Colon (tissue), 2 donors: Measurements from ENCODE around the gene CCR1.

Source experiments
- FAIRE-seq: peaks from 2 replicates; lab custom pipeline; 2012; peaks lifted over from hg19 to GRCh38; lab: Jason Lieb, UNC
- donor health status: control.
- donor health status: control.

The CCR1 gene

DNA sequence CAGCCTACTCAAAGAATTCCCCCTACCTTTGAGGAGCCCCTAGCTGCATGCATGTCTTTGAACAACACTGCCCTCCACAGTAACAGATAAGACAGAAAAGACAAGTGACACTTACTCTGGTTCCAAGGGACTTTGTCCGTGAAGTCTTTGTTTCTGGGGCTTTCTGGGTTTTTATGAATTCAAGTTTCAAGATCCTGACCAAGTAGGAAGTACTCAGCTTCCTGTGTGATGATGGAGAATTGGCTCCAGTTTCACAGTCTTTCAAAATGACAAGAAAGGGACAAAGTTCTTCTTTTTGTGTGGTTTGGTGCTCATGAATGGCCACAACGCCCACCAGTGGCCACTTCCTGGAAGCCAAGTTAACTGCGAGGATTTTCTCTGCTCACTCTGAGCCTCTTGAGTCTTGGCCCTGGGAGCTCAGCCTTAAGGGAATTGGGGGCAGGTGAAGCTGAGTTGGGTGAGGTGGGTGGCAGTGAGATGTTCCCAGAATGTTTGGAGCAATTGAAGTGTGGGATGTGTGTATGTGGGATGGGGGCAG, at the start of gene CCR1:
CCR1 (minus strand) TSS at position 147 of the 538 bp plus-strand sequence. CDS start 4,000 bp downstream, outside the sequence.
- no peak for FAIRE-seq

DNA sequence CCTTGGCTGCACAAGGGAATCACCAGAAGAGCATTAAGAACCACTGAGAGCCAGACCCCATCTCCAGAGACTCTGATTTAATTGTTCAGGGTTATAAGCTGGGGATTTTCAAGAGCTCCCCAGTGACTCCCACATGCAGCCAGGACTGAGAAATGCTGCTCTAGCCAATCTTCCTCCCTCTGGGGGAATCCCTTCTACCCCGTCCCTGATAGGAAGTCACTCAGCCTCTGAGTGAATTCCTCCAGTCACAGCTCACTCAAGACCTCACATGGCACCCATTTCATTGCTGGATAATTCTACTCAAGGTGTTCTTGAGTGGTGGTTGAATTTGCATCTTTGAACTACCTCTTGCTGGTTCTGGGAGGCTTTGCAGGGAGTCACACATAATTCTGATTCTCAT, 44.9 kb upstream of the CCR1 start:
- FAIRE-seq, result no peak

DNA sequence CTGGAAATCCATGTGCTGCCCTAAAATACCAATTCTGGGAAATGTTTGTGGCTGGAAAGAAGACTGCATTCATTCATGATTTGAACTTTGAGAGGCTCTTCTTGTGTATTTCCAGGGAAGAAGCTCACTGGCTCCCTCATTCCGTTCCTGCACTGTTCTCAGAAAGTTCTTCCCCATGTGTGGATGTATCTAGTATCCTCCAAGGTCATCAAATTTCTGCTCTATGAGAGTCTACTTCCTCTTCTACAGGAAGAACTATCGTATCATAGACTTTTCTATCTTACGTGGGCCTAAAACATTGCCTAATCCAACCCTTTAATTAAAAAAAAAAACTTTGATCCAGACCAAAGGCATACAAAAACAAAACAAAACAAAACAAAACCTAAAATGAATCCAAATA, 37.0 kb upstream of the CCR1 start:
- FAIRE-seq, result no peak

DNA sequence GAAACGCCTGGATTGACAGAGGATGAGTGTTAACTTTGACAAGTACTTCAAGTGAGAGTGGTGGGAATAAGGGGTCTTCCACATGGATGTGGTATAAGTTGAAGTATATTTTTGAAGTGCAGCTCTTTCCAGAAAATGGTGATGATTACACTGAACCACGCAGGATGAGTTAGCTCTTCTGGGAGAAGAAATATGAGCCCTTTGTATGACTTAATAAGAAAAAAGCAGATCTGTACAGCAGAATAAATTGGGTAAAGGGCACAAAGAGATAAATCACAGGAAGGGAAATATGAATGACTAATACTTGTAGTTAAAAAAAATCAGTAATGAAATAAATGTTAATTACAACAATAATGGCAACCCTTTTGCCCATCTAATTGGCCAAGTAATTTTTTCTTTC, 35.4 kb upstream of the CCR1 start:
- FAIRE-seq, result no peak

DNA sequence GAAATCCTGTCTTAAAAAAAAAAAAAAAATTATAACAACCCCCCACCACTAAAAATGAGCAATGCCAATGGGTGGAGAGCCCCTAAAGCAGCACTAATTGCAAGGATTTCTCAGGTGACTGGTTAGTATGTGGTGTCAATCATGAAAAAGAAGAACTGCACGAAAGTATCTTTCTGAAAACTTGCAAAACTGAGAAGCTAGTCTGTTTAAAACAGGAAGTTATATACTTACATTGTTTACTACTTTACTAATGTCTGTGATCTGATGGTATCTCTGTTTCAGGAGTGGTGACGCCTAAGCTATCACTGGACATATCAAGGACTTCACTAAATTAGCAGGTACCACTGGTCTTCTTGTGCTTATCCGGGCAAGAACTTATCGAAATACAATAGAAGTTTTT, 34.0 kb upstream of the CCR1 start, which contains the start of gene CCR3:
CCR3 (plus strand) TSS at position 341 of the 400 bp plus-strand sequence. CDS start 22,699 bp downstream, outside the sequence.
- FAIRE-seq, result no peak

DNA sequence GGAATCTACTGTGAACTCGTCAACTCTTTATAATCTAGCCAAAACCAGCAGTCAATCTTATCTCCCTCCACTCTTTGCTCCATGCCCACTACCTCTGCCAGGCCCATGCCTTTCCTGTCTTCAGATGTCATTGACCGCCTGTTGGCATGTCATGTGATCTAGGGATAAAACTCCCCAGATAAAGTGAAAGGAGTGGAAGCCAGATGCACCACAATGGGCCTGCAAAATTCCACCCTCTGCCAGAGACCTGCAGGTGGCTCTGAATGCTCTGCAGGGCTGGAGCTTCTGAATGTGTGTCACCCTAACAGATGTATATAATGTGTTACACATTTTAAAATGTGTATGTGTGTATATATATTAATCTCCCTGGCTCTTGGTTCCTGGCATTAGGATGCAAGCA, 31.8 kb upstream of the CCR1 start:
- FAIRE-seq, result no peak

DNA sequence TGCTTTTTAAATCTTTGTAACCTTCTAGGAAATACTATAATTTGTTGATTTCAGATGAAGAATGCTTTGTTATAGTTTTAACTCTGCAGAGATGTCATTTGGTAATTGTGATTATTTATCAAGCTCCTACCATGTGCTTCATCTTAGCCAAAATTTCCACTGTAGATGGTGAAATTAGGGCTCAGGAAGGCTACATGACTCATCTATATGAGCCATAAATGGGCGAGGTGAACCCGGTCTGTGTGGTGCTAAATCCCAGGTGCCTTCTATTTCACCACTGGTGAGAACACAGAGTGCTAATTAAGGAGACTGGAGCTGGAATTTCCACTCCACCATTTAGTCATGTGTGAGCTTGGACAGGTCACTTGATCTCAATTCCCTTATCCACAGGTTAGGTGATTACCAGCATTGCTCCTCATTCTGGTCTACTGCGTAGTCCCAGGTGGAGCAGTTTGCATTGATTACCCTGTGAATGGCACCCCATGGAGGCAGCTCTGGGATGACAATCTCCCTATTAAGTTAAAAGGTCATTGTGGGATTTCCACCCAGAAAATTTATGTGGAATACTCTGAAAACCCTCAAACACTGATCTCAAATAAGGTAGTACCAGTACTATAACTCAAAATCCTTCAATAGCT, 31.3 kb upstream of the CCR1 start:
- FAIRE-seq, result no peak

DNA sequence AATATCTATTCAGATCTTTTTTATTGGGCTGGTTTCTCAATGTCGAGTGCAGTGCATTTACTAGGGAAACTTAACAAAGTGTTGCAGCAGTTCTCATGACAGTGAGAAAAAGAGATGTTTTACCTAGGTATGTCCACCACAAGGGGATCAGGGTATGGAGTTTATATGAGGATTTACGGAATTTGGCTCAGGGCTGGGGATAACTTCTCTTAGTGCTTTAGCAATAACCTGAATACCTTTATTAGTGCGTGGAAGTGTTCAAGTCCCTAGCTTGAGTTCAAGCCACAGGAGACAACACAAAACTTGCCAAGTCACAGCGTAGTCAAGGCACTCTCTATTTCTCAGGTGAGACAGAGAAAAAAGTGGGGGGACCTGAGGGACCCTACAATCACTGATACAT, 30.3 kb upstream of the CCR1 start:
- FAIRE-seq, result no peak

DNA sequence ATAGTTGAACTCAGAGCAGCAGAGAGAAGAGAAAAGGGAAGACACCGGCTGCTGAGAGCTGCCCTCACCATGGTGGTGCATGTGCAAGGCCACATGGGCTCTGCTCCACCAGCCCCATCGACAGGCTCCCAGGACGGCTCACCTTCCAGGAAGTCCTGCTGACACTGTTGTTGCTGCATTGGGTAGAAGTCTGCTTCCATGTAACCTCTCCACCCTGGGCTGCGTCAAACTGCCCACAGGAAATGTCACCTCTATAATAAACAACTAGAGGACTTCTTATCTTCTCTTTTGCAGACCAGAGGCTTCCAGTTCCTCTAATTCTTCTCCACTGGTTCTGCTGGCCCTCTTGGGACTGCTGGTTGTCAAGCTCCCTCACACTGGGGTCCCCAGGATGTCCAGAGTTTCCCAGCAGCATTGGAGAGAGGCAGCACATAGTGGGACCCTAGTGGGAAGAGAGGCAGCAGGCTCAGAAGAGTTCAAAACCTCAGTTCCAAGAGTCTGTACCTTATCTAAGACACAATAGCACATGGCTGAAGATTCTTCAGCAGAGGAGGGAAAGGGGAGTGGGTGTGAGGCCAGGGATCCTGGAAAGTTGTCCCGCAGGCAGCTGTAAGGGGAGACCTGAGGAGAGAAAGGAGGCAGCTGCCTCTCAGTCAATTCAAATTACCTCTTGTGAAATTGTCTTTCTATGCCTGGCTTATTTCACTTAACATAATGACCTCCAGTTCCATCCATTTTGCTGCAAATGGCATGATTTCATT, 28.4 kb upstream of the CCR1 start:
- no peak for FAIRE-seq

DNA sequence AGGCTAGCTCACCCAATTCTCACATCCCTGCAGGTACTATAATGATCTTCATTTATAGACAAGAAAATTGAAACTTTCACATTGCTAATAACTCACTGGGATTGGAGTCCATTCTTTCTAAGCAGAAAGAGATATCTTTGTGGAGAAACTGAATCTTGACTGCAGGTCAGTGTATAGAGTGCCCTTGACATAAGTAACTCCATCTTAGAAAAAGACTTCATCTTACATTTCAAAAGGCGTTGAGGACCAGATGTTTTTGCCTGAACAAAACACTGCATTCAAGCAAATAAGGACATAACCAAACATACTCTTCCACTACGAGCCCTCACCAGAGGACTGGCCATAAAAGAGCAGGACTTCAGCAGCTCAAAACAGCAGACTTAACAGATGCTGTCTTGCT, 27.3 kb upstream of the CCR1 start:
- no peak for FAIRE-seq

DNA sequence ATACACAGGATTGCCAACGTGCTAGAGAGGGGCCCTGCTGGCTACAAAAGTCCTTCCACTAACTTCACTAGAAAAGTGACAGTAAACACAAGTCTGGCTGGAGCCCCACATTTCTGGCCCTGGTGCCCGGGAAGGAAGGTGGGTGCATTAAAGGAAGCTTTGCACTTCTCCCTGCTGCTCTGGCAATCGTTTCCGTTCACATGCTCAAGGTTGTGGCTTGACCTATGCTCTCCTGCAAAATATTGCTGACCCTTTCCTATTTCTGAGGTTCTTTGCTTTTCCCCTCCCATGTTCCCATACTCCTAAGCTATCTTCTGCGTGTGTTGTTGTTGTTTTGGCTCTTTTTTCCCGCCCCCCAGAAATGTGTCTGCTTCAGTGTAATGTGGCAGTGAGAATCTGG, 25.1 kb upstream of the CCR1 start:
- FAIRE-seq, result no peak

DNA sequence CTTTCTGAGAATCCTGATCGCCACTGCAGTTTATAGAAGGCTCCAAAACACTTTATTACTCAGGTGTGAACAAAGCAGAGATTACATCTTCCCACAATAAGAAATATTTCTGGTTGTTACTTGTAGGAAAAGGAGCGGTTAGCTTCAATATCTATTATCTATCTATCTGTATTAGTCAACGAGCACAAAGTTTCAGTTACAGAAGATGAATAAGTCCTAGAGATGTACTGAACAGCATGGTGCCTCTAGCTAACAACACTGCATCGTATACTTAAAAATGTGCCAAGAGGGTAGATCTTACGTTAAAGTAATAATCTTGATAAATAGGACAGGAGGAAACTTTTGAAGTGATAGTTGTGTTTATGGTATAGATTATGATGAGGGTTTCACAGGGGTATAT, 23.2 kb upstream of the CCR1 start:
- FAIRE-seq, result no peak

DNA sequence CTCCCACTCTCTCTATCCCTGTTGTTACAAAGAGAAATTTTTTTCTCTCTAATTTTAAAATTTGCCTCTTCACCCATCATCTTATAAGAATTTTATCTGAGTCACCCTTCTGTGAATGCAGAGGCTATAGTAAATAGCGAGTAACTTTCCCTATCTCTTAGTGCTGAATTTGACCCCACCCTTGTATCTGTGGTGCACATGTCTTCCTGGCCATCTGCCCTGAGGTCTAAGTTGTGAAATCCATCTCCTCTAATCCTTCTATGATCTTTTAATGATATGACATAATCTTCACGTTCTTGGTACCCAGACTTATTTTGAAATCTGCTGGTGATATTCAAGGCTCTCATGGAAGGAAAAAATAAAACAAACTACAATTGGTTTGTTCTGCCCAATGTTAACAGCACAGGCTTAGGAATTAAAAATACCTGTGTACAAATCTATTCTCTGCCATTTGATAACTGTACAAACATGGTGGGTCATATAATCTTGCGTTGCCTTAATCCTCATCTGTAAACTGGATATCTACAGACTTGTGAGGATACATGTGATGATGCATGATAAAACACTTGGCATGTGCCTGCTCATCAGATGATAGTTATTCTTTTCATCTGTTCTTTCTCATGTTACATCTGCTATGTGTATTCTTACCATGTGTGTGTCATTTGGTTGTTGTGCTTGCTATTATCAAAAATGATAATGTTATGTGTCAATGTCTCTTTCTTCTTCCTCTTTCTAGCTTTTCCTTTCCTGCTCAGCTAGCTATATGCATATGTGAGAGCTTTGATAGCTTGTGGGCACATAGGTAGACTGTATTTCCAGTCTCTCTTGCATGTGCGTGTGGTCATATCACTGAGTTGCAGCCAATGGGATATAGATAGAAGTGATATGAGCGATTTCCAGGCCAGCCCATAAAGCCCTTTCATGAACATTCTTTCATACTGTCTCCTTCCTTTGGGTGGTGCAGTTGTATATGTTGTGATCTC, 20.4 kb upstream of the CCR1 start:
- FAIRE-seq, result no peak

DNA sequence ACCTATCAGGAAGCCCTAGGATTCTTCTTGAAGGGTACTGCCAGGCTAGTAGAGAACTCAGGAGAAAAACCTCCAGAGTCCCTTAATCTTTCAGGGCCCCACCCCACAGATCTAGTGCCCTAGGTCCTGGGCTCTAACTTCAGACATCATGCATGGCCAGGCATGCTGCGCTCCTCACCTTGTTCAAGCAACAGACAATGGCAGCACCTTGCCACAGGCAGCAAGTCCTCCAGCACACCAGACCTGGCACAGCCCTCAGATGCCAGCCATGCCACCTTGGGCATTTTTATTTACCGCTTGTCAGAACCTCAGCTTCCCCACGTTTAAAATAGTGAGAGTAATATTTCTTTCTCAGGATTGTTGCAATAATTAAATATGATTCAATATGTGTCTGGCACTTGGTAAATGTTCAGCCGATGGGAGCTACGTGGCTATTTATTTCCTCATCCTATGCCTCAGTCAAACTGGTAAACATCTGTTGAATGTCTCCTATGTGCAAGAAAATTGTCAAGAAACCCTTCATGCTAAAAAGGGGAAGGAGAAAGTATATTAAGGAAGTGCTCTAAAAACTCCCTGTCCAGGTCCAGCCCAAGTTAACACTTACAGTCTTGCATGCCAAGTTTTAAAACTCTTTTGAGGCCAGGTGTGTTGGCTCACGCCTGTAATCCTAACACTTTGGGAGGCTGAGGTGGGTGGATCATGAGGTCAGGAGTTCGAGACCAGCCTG, 14.5 kb upstream of the CCR1 start:
- no peak for FAIRE-seq

DNA sequence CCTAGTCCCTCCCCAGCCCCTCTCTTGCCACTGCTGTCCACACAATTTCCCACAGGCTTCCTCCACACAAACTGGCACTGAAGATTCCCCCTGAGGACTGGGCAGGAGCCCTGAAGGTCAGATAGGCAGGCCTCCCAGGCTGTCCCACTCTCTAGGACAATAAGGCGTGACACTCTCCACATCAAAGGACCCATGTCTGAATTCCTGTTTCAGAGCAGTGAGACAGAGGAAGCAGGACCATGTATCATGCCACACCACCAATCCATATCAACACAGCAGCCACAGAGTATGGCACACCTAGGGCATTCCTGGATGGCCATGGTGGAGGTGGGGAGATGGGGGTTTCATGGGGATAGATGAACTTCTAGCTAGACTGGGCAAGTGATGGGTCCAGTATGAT, 13.8 kb upstream of the CCR1 start:
- no peak for FAIRE-seq

DNA sequence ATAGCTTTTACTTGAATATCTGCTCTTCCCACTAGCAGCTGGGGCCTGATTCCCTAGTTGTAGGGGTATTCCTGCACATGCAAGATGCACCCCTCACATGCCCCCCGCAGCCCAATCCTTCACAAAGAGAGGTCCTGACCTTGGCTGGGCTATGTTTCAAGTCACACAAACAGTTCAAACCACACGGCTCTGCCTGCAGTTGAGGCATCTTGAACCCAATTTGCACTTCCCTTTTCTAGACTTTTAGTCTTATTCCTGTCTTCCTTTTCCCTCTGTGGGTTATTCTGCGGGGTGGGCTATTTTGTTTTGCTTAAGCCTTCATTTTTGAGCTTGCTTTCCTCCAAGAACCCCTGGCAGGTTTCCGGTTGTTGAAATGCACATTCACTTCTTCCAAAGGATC, 13.3 kb upstream of the CCR1 start:
- FAIRE-seq, result no peak

DNA sequence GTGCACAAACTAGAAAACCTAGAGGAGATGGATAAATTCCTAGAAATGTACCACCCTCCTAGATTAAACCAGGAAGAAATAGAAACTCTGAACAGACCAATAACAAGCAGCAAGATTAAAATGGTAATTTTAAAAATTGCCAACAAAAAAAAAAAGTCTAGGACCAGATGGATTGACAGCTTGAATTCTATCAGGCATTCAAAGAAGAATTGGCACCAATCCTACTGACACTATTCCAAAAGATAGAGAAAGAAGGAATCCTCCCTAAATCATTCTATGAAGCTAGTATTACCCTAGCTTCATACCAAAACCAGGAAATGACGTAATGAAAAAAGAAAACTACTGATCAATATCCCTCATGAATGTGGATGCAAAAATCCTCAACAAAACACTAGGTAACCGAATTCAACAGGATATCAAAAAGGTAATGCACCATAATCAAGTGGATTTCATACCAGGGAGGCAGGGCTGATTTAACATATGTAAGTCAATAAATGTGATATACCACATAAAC, 10.1 kb upstream of the CCR1 start:
- FAIRE-seq, result no peak

DNA sequence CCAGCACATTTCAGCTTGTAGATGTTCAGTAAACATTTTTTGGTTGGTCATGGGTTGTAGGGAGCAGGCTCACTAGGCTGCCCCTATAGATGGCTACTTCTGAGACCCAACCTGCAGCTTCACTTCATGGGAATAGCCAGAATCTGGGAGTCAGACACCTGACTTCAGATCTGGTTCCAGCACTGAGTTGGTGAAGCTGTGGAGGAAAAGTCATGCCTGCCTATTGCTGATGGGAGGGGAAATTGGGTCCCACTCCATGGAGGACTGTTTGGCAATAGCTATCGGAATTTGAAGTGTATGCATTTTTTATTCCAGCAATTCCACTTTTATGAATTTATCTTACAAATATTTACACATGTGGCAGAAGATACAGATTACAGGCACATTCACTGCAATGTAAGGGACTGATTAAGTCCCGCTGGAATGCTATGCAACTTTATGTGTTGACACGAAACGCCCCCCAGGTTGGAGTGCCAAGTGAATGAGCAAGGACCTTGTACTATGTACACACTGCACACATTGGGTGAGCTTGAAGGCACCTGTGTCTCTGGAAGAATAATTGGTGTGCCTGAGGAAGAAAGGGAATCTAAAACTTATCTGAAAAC, 7.8 kb upstream of the CCR1 start:
- FAIRE-seq, result no peak

DNA sequence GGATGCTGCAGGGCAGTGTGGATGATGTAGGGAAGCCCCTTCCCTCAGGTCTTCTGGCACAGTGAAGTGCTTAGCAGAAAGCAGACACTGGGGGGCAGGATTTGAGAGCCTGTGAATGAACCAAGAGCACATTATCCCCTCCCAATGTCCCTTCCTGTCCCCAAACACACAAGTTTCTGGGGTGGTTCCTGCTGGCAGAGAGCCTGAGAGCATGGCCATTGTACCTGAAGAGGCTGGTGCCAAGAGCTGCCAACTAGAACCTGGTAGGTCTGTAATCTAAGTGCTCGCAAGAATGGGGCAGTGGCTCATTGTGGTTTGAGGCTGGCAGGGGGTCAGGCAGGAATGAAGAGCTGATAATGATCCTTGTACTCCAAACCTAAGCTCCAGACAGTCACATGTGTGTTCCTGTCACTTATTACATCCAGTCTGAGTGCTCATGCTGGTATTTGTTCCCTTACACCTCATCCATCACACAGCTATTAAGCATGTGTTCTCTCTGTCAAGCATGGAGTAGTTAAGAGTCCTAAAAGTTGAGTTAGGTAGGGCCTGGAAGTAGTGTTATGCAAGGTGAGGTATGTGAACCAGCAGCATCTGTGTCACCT, 6.7 kb upstream of the CCR1 start:
- no peak for FAIRE-seq

DNA sequence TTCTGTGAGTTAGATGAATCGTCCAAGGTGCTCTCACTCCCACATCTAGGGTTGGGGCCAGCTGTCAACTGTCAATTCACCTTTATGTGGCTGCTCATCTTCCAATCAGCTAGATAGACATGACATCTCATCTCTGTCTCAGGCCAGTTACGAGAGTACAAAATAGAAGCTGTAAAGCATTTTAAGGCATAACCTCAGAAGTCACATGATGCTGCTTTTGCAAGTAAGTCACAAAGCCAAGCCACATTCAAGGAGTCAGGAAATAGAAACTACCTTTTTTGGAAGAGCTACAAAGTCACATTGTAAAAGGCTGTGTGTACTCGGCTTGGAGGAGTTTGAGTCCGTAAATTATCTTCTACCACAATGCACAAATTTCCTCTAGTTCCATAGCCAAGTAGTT, 5.1 kb upstream of the CCR1 start:
- FAIRE-seq, result no peak

DNA sequence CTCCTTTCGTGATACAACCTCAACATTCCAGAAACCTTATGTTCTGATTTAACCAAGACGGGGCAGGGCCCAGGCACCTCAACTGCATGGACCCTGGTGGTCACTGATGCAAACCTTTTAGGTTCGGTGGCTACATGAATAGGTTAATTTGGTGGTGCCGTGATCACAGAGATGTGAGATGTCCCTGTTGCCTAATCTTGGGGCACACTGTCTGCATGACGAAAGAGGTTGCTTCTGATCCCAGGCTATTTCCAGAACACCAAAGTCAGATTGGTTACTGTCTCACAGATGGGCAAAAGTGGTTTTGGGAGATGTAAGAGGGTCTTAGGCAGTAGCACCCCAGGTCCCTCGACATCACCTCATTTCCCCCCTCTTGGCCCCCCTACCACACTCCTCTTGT, 4.0 kb upstream of the CCR1 start:
- no peak for FAIRE-seq
